Subcutaneous adipose tissue (tissue), 4 donors: ENCODE results near the gene STPG3. TPM values are rescaled to one million over a fixed set of nuclear protein-coding genes. Genes with fewer than 3 reads are reported as not detected.

Source experiments
- total RNA-seq, 4 donors: library from RNA; depleted of rRNA; stranded (reverse); fragments of >200 nt; gene quantifications; one replicate each; pipeline ENCODE4 v1.1.0, GENCODE V29; 2016
- TF ChIP-seq, protein P1 (sequence below): fragments of 450-650 bp; IDR thresholded peaks from one replicate; pipeline ENCODE4 v1.5.1; 2016; ENCODE audit warnings: low read depth, mild to moderate bottlenecking, control low read depth, antibody characterized with exemption, moderate library complexity

The STPG3 gene
- total RNA-seq, 4 donors from 2014 or later = not detected

DNA sequence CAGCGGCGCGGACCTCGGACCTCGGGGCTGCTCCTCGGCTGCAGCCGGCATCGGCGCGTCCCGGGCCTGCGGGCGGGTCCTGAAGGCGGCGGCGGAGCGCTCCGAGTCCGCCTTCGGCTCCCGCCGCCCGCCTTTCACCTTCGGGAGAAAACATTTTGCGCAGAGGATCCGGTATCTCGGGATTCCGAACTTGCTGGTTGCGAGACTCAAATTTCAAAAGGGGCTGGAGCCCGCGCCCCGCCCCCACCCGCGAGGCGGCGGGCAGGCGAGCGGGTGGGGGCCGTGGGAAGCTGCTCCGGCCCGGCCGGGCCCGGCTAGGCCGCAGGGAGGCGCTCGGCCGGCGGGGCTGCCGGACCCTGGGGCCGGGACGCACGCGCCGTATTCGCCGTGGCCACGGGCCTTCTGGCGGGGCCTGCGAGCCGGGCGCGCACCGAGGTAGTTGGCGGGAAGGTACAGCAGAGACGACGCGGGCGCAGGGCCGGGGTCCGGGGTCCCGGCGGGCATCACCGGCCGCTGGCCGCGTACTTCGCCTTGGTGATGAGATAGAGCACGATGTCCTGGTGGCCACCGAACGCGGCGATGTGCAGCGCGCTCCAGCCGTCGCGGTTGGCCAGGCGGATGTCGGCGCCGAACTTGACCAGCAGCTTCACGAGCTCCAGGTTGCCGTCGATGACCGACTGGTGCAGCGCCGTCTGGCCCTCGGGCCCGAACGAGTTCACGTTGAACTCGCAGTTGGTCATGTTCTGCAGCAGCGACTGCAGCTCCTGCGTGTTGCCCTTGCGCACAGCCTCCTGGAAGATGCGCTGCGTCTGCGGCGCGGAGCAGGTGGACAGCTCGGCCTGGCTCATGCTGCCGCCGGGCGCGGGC lies 50.2 kb downstream of the STPG3 start:
- TF ChIP-seq, protein P1, sequence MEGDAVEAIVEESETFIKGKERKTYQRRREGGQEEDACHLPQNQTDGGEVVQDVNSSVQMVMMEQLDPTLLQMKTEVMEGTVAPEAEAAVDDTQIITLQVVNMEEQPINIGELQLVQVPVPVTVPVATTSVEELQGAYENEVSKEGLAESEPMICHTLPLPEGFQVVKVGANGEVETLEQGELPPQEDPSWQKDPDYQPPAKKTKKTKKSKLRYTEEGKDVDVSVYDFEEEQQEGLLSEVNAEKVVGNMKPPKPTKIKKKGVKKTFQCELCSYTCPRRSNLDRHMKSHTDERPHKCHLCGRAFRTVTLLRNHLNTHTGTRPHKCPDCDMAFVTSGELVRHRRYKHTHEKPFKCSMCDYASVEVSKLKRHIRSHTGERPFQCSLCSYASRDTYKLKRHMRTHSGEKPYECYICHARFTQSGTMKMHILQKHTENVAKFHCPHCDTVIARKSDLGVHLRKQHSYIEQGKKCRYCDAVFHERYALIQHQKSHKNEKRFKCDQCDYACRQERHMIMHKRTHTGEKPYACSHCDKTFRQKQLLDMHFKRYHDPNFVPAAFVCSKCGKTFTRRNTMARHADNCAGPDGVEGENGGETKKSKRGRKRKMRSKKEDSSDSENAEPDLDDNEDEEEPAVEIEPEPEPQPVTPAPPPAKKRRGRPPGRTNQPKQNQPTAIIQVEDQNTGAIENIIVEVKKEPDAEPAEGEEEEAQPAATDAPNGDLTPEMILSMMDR = no peak

- TF ChIP-seq, protein P1 = no peak
These were observed 51.0 kb downstream of the STPG3 start, which contains the start of gene NRARP for GRCh38 chr9:137302118-137302448. Gene NRARP (minus strand): TSS chr9:137302271. CDS start chr9:137301928, 343 bp downstream.

GRCh38 chr9:137302449-137303150 lies 51.5 kb downstream of the STPG3 start:
- TF ChIP-seq, protein P1 = no peak

Other genes starting within 250 kb of the STPG3 start
- gene ABCA2, start 223.0 kb upstream of the STPG3 start, total RNA-seq = 10 to 100 TPM; 13.5 to 58.6 (median 19.3) TPM
- gene FUT7, start 219.2 kb upstream of the STPG3 start, total RNA-seq = under 1 TPM in 2 of 4 donors, not detected in 2; 0.22 to 0.34 TPM
- gene NPDC1, start 205.1 kb upstream of the STPG3 start, total RNA-seq = 10 to 100 TPM; 17.5 to 61.6 (median 29.8) TPM
- not detected for gene ENTPD2, start 197.2 kb upstream of the STPG3 start, total RNA-seq
- gene SAPCD2, start 180.7 kb upstream of the STPG3 start, total RNA-seq = under 1 TPM in 3 of 4 donors, not detected in 1; 0.19 to 0.66 (median 0.51) TPM
- gene UAP1L1, start 173.8 kb upstream of the STPG3 start, total RNA-seq = 10 to 100 TPM in 3 of 4 donors, 1 to 10 TPM in 1; 6.7 to 14.8 (median 11.2) TPM
- 10 to 100 TPM; 19.1 to 61.9 (median 47.8) TPM for gene MAN1B1, start 164.3 kb upstream of the STPG3 start, total RNA-seq
- 100 to 1,000 TPM in 3 of 4 donors, 10 to 100 TPM in 1; 57.4 to 135 (median 117) TPM for gene DPP7, start 136.6 kb upstream of the STPG3 start, total RNA-seq
- gene GRIN1, start 112.1 kb upstream of the STPG3 start, total RNA-seq = not detected
- gene LRRC26, start 81.2 kb upstream of the STPG3 start, total RNA-seq = not detected
- gene TMEM210, start 79.2 kb upstream of the STPG3 start, total RNA-seq = not detected
- gene ANAPC2, start 62.7 kb upstream of the STPG3 start, total RNA-seq = 10 to 100 TPM; 11.6 to 53.1 (median 22.6) TPM
- 10 to 100 TPM; 26.7 to 69.3 (median 55.8) TPM for gene SSNA1, start 62.6 kb upstream of the STPG3 start, total RNA-seq
- gene TPRN, start 50.5 kb upstream of the STPG3 start, total RNA-seq = 10 to 100 TPM in 1 of 4 donors, 1 to 10 TPM in 3; 1.8 to 10.5 (median 4.9) TPM
- gene TMEM203, start 45.6 kb upstream of the STPG3 start, total RNA-seq = 10 to 100 TPM; 19.9 to 29.7 (median 22.7) TPM
- 1 to 10 TPM; 2.6 to 6.2 (median 3.7) TPM for gene NDOR1, start 45.6 kb upstream of the STPG3 start, total RNA-seq
- gene RNF208, start 29.0 kb upstream of the STPG3 start, total RNA-seq = 1 to 10 TPM in 2 of 4 donors, under 1 TPM in 1, not detected in 1; 0.88 to 2.4 (median 1.9) TPM
- gene CYSRT1, start 26.1 kb upstream of the STPG3 start, total RNA-seq = under 1 TPM in 1 of 4 donors, not detected in 3; 0.34 TPM
- gene RNF224, start 23.8 kb upstream of the STPG3 start, total RNA-seq = not detected
- not detected for gene SLC34A3, start 20.4 kb upstream of the STPG3 start, total RNA-seq
- gene TUBB4B, start 10.0 kb upstream of the STPG3 start, total RNA-seq = 100 to 1,000 TPM in 2 of 4 donors, 10 to 100 TPM in 2; 92.0 to 213 (median 150) TPM
- 10 to 100 TPM; 19.4 to 37.0 (median 30.8) TPM for gene NELFB, start 4.0 kb downstream of the STPG3 start, total RNA-seq
- 1 to 10 TPM; 3.3 to 9.0 (median 6.6) TPM for gene TOR4A, start 26.4 kb downstream of the STPG3 start, total RNA-seq
- gene NRARP, start 51.0 kb downstream of the STPG3 start, total RNA-seq = 10 to 100 TPM in 1 of 4 donors, 1 to 10 TPM in 2, under 1 TPM in 1; 0.51 to 11.5 (median 2.9) TPM
- gene EXD3, start 171.9 kb downstream of the STPG3 start, total RNA-seq = 10 to 100 TPM in 2 of 4 donors, 1 to 10 TPM in 2; 7.5 to 44.6 (median 10.5) TPM
- gene NOXA1, start 172.1 kb downstream of the STPG3 start, total RNA-seq = 1 to 10 TPM; 1.4 to 5.3 (median 2.4) TPM
- not detected for gene ENTPD8, start 190.1 kb downstream of the STPG3 start, total RNA-seq
- gene NSMF, start 208.0 kb downstream of the STPG3 start, total RNA-seq = 10 to 100 TPM; 17.7 to 37.5 (median 25.2) TPM